ENCODE results near the gene ELMO1. TPM values are rescaled to one million over a fixed set of nuclear protein-coding genes. Genes with fewer than 3 reads are reported as not detected.

Gene ELMO1
- total RNA-seq, 2 donors from 2014 or later: 15.6 to 24.6 TPM

DNA sequence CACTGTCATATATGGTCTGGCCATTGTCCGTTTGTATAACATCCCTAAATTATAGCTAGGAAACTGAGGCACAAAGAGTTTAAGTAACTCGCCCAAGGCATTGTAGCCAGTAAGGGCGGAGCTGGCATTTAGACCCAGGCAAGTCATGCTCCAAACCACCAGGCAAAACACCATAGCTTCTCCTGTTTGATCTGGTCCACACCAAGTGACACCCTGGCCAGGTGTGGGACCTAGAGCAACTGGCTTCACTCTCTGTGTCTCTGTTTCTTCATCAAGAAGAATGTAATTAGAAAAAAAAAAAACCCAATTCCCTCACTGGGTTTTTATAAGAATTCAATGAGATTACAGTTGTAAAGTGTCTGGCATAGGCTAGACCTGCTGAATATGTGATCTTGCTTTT, 639.2 kb downstream of the ELMO1 start:
- DNase-seq: no peak
- no peak for ATAC-seq
- intact Hi-C loops (cut with DNase I): no loop called here

GRCh38 chr7:36809086-36809485, 639.6 kb downstream of the ELMO1 start:
- DNase-seq: no peak
- no peak for ATAC-seq
- intact Hi-C loops (cut with DNase I): no loop called here

DNA sequence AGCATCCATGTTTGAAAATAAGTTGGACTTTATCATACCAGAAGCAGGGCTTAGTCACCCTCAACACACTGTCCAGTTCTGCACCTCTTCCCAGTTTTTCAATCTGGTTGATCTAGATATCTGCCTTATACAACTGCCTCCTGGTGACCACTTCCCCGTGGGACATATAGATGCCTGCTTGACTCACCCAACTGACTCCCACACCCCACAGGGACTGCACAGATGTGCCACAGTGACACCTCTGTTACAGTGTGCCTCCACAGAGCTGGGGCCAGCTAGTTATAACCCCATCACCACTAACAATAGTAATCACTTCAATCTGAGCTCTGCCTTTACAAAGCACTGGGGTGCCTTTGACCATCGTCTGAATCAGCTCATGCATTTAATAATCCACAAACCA, 641.8 kb downstream of the ELMO1 start:
- no peak for DNase-seq
- ATAC-seq: no peak
- intact Hi-C loops (cut with DNase I): no loop called here

Small RNA genes within 50 kb of the gene (microRNA-seq; reads per million reads assigned to microRNA genes)
- gene MIR1200: 0 reads per million in 2 donors

Other genes with a start within 250 kb of the ELMO1 start
- under 1 TPM in 1 of 2 donors, not detected in 1; 0.56 TPM for gene GPR141, start 234.9 kb upstream of the ELMO1 start, total RNA-seq